HL-60 (cell line): ENCODE data around the gene ANKRD12.

Experiments used
- GABPA ChIP-seq: IDR thresholded peaks from 2 replicates; pipeline ENCODE4 v1.6.1; 2012; ENCODE audit warnings: low read depth
- SPI1 ChIP-seq: IDR thresholded peaks from 2 replicates; pipeline ENCODE4 v1.6.1; 2012; ENCODE audit warnings: low read depth, mild to moderate bottlenecking, borderline replicate concordance

DNA sequence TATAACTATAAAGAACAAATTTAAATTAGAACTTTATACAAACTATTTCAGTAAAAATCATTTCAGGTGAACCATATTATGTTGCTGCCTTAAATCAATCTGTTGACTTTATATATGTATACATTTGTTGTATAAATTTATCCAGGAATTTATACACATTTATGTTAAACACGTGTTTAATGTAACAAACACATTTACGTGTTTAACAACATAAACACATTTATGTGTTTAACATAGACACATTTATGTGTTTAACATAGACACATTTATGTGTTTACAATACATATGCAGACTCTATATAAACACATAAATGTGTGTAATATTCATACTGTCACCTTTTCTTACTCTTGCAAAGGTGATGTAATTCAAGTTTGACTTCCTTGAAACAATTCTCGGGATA is 122.6 kb downstream of the ANKRD12 start:
- no peak for TF ChIP-seq GABPA
- TF ChIP-seq SPI1, result no peak
